Left renal pelvis (tissue), 4 donors: ENCODE data around the gene C3. TPM values are rescaled to one million over a fixed set of nuclear protein-coding genes. Genes with fewer than 3 reads are reported as not detected.
"Not testable (repeated sequence)": the region's sequence is repeated elsewhere in the genome, so short reads cannot be mapped to it uniquely, and the experiment has no call there.

Source experiments
- DNase-seq, 4 donors: peaks; one replicate each; pipeline ENCODE4 v3.0.0-alpha.2; 2013; ENCODE audit warnings: low read depth in 4 of 4, low spot score in 3 of 4
- polyA plus RNA-seq, 4 donors: library from polyadenylated mRNA; unstranded; fragments of 120-200 nt; gene quantifications; one replicate each; pipeline ENCODE4 v1.2.1, GENCODE V29; 2013; ENCODE audit not compliant: insufficient read length in 4 of 4

Gene C3
- polyA plus RNA-seq, 4 donors, result 15.0 to 24.7 (median 20.0) TPM

DNA sequence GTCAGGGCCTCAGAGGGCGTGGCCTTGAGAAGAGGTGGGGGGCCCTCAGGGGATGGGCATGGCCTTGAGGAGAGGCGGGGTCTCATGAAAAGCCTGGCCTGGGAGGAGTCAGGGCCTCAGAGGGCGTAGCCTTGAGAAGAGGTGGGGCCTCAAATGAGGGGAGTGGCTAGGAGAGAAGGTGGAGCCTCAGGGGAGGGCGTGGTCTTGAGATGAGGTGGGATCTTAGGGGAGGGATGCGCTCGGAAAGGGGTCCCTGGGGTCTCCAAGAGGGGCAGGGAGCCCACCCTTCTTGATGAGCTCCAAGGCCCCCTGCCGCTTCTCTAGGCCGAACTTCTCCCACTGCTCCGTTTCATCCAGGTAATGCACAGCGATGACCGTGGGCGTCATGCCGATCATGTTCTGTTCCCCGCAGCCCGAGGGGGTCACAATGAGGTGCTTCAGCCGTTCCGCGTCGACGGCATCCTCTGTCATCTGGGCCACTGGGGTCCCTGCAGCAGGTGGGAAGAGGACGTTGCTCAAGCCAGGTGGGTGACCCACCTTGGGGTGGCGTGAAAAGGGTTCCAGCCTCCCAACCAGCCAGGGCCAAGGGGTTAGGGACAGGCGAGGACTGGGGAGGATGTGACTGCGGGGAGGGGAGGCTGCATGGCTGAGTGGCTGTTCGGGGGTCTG is 26.2 kb downstream of the C3 start:
- no peak for DNase-seq

DNA sequence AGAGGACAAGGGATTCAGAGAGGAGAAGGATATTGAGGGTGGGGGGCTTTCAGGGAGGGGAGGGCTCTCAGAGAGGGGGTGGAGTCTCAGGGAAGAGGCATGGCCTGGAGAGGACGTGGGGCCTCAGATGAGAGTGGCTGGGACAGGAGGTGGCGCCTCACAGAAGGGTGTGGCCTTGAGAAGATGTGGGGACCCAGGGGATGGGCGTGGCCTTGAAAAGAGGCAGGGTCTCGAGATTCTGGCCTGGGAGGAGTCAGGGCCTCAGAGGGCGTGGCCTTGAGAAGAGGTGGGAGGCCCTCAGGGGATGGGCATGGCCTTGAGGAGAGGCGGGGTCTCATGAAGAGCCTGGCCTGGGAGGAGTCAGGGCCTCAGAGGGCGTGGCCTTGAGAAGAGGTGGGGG is 26.8 kb downstream of the C3 start:
- no peak for DNase-seq

DNA sequence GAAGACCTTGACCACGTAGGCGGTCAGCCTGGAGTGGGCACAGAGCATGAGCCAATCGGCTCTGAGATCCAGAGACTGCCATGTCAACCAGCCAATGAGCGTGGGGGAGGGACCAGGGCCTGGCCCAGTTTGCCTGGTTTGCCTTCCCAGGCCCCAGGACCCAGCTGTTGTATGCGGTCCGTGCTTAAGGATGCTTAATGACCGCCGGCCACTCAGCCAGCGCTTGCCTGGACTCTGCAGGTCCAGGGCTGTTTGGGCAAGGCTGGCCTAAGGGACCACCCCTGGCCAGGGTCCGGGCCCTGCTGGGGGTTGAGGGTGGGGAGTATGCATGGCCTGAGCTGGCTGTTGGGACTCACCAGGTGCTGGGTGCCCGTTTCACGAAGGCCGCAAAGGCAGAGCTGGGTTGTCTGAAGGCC is 27.4 kb downstream of the C3 start:
- DNase-seq, result no peak

DNA sequence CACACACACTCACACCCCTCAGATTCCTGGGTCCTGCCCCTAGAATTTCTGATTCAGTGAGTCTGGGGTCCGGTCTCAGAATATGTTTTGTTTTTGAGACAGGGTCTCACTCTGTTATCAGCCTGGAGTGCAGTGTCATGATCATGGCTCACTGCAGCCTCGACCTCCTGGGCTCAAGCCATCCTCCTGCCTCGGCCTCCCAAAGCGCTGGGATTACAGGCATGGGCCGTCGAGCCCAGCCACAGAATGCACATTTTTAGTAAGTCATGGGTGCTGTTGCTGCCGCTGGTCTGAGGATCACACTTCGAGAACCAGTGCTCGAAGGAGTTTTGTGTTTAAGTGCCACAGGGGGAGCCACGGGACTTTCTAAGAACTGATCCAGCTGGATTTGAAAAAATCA is 28.4 kb downstream of the C3 start:
- DNase-seq, result no peak

DNA sequence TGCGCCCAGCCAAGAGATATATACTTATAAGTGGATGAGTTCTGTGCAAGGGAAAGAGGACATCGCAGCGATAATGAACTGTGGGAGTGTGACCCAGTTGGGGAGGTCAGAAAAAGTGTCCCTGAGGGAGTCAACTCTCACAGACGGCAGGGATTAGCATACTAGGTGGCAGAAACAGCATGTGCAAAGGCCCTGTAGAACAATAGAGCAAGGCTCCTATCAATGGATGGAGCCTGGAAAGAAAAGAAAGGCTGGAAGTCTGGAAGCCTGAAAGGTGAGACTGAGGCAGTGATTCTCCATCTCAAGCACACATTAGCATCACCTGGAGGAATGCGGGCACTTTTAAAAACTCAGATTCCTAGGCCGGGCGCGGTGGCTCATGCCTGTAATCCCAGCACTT is 29.1 kb downstream of the C3 start:
- DNase-seq, result no peak

DNA sequence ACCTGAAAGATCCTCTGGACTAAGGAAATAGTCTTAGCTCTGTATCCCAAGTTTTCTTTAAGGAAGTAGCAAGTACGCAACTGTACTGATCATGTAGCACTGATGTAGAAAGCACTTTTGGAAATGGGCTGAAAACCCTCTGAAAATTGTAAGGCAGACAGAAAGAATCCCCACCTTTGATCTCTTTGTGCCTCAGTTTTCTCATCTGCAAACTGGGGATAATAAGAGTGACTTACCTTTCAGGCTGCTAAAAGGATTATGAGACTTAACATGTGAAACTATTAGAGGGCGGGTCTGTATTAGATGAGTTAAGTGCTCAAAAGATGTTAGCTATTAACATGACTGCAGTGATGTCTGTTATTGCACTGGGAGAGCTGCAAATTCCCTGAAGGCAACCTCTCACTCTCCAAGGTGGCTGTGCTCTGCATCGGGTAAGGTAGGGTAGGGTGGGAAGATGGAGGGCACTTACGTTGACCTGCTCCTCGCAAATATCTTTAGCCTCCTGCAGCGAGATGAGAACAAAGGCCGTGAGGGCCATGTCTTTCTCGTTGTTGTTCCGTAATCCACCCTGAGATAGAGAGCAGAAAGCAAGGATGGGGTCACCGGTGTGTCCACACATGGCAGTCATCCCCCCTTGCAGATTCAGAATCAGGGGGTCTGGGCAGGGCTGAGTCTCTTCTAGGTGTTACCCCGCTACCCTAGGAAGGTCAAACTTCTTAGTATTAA is 30.1 kb downstream of the C3 start:
- no peak for DNase-seq

DNA sequence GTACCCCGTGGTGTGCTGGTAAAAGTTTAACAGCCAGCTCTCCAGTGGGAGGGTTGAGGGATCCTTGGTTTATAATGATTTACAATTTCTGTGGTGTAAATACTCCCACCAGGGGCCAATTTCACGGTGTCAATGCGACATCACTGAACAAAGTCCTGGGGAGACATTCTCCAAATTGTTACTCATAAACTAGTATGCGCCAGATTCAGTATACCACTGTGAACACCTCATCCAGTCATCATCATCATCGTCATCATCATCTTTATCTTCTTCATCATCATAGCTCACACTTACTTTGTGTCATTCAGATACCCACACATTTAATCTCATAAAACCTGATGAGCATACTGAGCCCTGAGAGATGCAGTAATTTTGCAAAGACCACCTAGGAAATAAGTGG is 33.3 kb downstream of the C3 start:
- no peak for DNase-seq

DNA sequence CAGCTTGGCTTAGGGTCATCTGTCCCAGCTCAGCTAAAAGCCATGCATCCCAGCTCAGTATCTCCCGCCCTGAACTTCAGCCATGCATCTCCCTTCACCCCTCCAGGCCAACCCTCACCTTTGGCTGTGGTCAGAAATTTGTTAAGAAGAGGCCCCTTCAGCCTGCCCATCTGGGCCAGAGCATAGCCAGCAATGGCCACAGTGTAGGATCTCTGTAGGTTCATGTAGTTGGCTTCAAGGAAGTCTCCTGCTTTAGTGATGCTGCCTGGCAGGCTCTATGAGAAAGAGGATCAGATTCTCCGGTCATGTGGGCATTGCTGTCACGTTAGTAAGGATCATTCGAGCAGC is 33.8 kb downstream of the C3 start:
- DNase-seq, result no peak

DNA sequence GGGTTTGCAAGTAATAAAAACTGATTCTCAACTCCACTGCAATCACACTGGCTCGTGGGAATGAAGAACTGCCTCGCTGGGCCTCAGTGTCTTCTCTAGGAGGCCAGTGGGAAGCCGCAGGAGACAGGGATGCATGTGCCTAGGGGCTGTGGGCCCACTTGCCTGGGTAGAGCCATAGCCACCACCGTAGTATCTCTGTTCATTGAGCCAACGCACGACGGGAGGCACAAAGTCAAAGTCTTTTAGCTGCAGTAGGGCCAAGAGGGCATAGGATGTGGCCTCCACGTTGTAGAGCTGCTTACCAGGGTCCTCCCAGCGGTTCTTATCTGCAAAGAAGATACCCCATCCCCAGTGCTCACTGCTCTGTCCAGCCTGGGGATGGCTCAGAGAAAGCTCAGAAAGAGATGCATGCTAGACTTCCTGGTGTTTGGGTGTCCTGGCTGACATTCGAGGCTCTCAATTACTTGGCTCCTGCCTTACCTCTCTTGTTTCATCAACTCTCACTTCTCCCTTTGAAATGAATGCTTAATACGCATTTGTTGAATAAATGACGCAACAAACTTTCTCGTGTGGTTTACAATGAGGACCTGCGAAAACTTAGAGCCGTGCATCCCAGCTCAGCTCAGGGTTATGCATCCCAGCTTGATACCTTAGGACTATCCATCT is 34.4 kb downstream of the C3 start:
- DNase-seq, result no peak

DNA sequence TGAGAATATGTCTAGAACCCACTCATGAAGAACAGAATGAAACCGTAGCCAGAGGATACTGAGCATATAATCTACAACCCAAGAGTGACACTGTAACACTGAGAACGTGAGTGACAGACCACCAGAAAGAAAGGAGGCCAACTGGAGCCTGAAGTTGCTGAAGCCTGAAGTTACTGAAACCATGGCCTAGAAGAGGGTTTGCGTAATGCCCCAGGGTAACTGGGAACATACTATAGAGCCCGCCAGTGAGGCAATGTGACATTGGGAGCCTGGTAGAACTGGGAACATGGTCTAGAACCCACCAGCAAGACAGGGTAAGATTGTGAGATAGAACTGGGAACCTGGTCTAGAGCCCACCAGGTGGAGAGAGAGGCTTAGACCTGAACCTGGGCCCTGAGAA is 35.0 kb downstream of the C3 start:
- DNase-seq, result no peak

DNA sequence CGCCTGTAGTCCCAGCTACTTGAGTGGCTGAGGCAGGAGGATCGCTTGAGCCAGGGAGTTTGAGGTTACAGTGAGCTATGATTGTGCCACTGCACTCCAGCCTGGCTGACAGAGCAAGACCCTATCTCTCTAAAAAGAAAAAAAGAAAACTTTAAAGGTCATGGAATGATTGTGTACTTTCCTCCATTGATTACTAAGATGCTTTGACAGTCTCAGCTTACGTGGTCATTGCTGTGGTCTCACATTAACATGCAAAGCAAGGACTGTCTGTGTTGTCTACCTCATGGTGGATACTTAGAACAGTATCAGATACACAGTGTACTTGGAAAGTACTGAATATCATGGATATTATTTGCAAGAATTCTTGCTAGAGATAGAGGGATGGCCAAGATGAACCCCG is 36.5 kb downstream of the C3 start:
- DNase-seq, result no peak

DNA sequence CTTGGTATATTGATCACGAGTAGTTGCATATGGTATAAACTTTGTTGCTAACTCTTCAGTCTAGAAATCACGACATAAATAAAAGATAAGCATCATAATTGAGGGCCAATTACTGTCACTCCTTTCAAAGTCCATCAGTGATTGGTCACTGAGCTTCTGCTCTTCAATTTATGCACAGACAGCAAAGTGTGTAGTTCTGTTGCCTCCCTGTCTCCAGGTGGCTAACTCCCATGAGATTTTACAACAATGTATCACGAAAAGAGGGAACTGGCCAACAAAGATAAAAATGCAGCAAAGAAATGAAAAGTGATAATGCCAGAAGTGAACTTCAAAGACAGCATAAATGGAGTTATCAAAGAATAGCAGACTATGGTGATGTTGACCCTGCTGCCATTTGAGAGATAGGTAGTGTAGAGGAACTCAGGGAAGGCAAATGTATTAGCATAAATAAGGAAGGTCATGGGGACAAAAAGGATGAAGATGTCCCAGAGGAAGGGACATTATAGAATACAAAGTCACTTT is 37.8 kb downstream of the C3 start:
- no peak for DNase-seq

DNA sequence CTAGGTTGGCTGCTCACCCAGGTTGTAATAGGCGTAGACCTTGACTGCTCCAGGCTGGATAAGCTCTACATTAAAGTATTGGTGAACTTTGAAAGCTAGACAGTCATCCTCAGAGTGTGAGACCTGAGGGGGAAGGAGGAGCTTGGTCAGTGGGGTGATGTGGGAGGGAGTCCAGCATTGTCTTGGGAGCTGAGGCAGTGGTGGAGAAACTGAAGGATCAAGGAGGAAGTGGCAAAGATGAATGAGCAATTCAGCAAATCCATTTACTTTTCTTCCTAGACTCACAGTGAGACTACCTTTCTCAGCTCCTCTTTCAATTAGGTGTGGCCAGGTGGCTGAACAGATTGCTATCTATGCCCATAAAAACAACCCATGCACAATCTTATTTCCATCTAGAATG is 40.3 kb downstream of the C3 start:
- DNase-seq, result no peak

DNA sequence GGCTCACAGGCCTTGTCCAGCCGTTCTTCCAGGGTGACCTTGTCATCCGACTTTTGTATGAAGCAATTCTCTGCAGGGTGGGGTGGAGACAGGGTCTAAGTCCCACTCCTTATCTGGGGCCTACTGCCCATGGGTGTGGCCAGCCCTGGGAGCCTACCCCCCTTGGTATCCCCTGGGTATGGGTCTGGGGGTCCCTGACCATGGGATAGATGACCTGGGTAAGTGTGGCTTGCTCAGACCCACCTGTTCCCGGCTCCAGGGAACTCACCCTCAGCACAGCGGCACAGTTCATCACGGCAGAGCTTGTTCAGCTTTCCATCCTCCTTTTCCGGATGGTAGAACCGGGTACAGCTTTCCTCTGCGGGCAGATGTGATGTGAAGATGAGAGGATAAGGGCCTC is 41.3 kb downstream of the C3 start:
- DNase-seq, result no peak

DNA sequence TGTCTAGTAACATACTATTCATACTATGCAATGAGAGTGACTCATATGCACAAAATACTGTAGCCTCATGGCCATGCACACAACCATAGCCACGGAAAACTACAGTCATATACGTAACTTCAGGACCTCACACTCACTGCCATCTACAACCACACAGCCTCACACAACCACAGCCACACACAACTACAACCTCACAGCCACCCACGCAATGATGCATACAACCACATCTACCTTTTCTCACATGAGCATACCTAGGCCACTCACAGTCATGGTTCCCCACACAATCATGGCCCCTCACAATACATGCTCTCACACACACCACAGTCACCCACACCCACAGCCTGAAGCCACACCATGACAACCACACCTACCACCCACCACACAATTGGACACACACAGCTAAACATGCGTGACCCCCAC is 41.8 kb downstream of the C3 start:
- DNase-seq, result no peak

DNA sequence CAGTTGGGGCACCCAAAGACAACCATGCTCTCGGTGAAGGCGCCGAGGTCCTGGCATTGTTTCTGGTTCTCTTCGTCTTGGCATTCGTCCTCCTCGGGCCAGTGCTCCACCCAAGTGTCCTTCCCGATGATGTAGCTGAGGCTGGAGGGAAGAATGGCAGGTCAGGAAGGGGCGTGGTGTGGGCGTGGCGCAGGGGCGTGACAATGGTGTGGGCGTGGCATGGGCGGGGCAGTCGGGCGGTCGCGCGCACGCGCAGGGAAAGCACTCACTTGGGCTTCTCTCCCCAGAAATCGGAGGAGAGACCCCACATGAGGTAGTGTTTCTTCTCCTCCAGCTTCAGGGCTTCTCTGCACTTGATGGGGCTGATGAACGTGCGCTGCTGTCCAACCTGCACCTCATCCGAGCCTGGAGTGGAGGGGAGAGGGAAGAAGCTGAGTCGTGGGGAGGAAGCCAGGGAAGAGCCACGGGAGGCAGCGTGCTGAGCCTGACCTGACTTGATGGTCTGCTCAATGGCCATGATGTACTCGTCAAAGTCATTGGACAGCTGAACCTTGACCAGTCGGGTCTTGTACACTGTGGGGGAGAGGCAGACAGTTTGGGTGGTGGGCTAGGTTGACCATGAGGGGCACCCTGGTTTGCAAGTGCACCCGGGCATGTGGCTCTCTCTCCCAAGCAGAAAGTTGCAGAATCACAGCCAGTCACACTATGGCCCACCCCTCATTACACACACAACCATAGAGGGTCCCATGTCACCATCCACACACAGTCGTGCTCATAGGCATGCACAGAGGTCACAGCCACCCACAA is 42.4 kb downstream of the C3 start:
- no peak for DNase-seq

DNA sequence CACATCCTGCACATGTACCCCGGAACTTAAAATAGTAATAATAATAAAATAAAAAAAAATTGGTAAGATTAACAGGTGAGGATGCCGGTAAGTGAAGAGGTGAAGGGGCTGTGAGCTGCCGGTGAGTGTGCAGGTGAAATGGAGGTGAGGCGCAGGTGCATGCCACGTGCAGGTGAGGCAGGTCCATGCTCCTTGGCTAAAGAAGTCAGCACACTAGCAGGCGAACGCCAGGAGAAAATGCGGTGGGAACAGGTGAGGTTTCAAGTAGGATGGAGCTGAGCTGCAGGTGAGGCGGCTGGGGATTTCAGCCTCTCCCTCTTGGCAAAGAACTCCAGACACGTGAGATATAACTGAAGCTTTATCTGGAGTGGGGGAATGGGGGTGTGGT is 43.0 kb downstream of the C3 start:
- DNase-seq, result no peak

DNA sequence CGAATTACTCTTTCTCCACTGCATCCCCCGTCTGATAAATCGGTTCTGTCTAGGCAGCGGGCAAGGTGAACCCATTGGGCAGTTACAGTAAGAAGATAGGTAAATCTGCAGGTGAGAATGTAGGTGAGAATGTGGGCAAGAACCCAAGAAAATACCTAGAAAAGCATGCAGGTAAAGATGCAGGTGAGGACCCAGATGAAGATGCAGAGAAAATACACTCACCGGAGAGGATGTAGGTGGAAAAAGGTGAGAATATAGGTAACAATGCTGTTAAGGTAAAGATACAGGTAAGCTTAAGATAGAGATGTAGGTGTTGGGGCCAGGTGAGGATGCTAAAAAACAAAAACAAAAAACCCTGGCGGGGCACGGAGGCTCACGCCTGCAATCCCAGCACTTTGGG is 44.2 kb downstream of the C3 start:
- no peak for DNase-seq

DNA sequence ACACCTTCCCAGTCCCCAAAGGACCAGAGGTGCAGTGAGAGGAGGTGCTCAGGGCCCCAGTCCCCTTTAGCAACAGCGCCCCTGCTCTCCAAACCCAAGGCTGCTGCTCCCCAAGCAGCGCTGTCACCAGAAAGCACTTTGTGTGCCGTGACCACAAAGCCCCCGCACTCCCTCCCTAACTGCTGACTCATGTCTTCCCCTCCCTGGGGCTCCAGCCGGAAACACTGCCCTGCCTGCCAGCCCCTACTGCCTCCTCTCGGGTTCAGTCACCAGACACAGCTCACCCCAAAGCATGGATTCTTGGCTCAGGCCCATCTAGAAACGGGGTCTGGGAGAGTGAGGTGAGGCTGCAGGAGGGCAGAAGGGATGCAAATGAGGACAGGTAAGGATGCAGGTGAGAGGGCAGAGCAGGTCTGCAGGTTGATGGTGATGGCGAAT is 45.6 kb downstream of the C3 start:
- DNase-seq, result peak in 2 of 4 donors; percentile 24 to 29

DNA sequence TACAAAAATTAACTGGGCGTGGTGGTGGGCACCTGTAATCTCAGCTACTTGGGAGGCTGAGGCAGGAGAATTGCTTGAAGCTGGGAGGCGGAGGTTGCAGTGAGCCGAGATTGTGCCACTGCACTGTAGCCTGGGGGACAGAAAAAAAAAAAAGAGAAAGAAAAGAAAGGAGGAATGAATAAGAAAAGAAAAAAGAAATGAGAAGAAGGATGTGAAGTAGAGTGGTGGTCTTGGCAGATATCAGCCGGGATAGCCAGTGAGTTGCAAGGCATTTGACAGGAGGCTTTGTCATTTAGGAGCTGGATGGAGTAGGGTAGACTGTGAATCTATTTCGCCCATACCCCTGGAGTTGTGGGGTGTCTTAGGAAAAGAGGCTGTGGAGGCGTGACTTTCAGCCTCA is 46.0 kb downstream of the C3 start:
- not testable (repeated sequence) for DNase-seq

DNA sequence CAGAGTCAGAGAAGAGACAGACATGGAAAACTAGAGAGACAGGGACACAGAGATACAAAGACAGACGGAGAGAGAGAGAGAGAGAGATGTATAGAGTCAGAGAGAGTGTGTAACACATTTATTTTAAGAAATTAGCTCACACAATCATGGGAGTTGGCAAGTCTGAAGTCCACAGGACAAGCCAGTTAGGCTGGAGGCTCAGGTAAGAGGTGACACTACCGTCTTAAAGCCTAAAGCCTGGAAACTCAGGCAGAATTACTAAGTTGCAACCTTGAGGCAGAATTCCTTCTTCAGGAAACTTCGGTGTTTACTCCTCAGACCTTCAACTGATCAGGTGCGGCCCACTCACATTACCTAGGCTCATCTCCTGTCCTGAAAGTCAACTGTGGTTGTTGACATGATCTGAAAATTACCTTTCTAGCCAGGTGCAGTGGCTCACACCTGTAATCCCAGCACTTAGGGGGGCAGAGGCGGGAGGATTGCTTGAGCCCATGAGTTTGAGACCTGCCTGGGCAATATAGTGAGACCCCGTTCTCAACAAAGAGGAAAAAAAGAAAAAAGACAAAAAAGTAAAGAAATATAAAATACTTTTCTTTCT is 47.7 kb downstream of the C3 start:
- no peak for DNase-seq
